ENCODE measurements around the gene CXorf66. TPM values are rescaled to one million over a fixed set of nuclear protein-coding genes. Genes with fewer than 3 reads are reported as not detected.
"Not testable (repeated sequence)": the region's sequence is repeated elsewhere in the genome, so short reads cannot be mapped to it uniquely, and the experiment has no call there.

CXorf66 gene, protein sequence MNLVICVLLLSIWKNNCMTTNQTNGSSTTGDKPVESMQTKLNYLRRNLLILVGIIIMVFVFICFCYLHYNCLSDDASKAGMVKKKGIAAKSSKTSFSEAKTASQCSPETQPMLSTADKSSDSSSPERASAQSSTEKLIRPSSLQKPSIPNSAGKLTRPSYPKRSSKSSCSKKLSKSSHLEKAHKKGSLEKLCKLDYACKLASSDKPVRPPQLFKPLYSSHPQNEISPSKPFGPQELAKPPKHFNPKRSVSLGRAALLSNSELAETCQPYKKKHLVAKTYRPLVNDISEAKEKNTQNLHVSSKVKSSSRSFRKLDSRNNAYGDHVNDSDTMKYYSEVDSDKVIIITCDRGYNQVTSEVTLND
- total RNA-seq (not detected), polyA plus RNA-seq (ENCODE audit: insufficient read depth in 1 of 8, insufficient read length in 8 of 8, low replicate concordance in 1 of 8) (not detected)
- long read RNA-seq, donor 1, result 0 reads
- long read RNA-seq, donor 2, result 0 reads
- long read RNA-seq, donor 3, result 0 reads
- long read RNA-seq, donor 4, result 0 reads
- long read RNA-seq, donor 5, result 0 reads
- long read RNA-seq, donor 6, result 0 reads
- long read RNA-seq, donor 7, result 0 reads
- long read RNA-seq, donor 8, result 0 reads
- long read RNA-seq, donor 9, result 0 reads
- long read RNA-seq, donor 10, result 0 reads
- long read RNA-seq, donor 11, result 0 reads

DNA sequence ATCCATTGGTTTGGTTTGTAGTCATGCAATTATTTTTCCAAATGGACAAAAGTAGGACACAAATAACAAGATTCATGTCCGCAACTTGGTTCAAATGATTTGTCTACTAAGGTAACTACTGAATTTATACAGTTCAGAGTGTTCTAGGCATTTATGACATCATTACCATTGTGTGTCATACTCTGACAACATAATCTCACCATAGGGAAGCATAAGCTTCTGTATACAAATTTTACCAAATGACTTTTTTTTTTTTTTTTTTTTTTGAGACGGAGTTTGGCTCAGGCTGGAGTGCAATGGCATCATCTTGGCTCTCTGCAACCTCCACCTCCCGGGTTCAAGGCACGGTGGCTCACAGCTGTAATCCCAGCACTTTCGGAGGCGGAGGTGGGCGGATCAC, at the start of gene CXorf66:
Gene CXorf66, minus strand, starts transcription at position 101 of the 400 bp plus-strand sequence. Its CDS starts 25 bp downstream, at position 76.
- Histone ChIP-seq H3K36me3 (ENCODE audit: control insufficient read depth, insufficient read depth, low read length) (no peaks in the 10 kb centered on the region), H3K9me3 (replicated peaks; ENCODE audit: control insufficient read depth, low read depth, low read length) (no peaks in the 10 kb centered on the region), H3K4me3 (ENCODE audit: low read length) (no peak within 1 kb of the TSS), H3K27me3 (ENCODE audit: control insufficient read depth, insufficient read depth, low read length) (no peaks in the 10 kb centered on the region), H3K4me1 (ENCODE audit: control insufficient read depth, insufficient read depth, low read length) (no peaks in the 10 kb centered on the region), H3K27ac (ENCODE audit: low read length) (no peak within 1 kb of the TSS)
- WGBS (ENCODE audit: insufficient coverage), result 87% methylated on average over 4 of the region's 7 CpGs
- DNase-seq, result no peak

DNA sequence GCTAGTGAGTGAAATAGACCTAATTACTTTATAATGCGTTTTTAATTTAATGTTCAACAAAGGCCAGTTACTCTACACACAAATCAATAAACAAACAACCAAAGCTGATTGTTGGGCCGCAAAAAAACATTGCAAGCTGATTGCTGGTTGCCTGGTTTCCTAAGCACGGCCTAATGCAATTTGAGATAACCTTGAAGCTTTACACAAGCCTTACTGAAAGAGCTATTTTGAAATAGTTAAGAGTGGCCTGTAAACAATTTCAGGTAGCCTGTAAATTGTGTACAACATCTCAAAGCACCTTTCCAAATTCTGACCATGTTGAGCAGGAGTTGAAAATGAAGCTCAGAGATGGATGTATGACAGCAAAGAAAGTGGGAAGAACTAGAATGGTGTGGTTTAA, 17.5 kb upstream of the CXorf66 start:
- H3K27ac ChIP-seq (ENCODE audit: low read length), result no peak overlapping the region
- no peaks in the 10 kb centered on the region for H3K4me1 ChIP-seq (ENCODE audit: control insufficient read depth, insufficient read depth, low read length)
- no peak for DNase-seq
- H3K27me3 ChIP-seq (ENCODE audit: control insufficient read depth, insufficient read depth, low read length), result no peaks in the 10 kb centered on the region
- no peaks in the 10 kb centered on the region for H3K9me3 ChIP-seq (replicated peaks; ENCODE audit: control insufficient read depth, low read depth, low read length)
- no peak overlapping the region for H3K4me3 ChIP-seq (ENCODE audit: low read length)
- WGBS (ENCODE audit: insufficient coverage), result no CpG with 5 or more reads among the region's 3 CpGs
- no peaks in the 10 kb centered on the region for H3K36me3 ChIP-seq (ENCODE audit: control insufficient read depth, insufficient read depth, low read length)

DNA sequence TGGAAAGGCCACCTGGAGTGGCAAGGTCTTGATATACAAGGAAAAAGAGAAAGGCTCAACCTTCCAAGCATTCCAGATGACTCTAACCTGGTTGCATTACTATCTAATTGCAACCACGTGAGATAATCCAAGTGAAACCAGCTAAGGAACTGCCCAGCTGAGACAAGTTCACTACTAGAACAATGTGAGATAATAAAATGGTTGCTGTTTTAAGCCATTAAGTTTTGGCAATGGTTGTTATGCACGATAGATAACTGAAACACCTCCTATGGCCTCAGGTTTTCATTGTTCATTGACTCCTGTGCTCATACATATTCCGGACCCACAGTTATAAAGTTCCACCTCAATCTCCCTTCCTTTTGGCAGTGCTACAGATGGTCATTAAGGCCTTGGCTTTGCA, 9.2 kb upstream of the CXorf66 start:
- Histone ChIP-seq H3K27me3 (ENCODE audit: control insufficient read depth, insufficient read depth, low read length) (no peaks in the 10 kb centered on the region), H3K4me1 (ENCODE audit: control insufficient read depth, insufficient read depth, low read length) (no peaks in the 10 kb centered on the region), H3K36me3 (ENCODE audit: control insufficient read depth, insufficient read depth, low read length) (no peaks in the 10 kb centered on the region), H3K4me3 (ENCODE audit: low read length) (no peak overlapping the region), H3K27ac (ENCODE audit: low read length) (no peak overlapping the region), H3K9me3 (replicated peaks; ENCODE audit: control insufficient read depth, low read depth, low read length) (peaks cover 2% of the 10 kb centered on the region)
- WGBS (ENCODE audit: insufficient coverage), result 100% methylated on average over 1 of the region's 3 CpGs
- DNase-seq, result no peak

DNA sequence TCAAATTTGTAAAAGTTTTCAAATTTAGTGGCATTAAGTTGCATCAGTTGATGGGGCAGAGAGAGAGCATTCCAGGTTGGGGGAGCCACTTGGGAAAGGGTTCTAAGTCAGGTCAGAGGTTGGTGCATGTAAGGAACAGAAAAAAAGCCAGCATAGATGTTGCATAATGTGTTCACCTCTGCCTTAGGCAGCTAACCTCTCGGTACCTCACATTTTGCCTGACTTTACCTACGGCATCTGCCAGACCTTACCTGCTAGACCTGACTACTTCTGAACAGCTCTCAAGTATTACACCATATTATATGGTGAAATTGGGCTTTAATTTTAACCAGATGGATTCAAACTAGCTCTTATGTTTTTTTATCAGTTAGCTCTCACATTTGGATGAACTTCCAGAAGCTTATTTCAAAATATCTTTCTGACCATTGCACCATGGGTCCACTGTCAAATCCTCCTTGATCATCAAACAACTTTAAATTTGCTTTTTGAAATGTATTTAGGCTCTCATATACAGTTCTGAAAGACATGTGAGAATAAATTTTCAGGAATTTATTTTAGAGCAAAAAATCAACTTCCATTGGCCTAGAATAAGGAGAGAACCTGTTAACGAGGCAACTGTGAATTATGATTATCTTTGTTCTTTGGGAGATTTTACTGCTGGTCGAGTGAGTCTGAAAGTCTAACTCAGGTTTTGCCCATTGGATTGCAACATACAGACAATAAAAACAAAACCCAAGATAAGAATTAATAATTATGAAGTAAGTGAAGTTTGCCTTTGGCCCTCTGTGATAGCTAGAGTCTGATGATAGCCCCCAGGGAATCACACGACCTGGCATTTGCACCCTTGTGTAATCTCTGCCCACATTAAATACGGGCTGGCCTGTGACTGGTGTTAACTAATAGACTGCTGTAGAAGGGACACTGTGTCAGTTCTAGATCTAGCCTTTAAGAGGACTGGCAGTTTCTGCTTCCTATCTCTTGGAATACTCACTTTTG, 7.6 kb upstream of the CXorf66 start:
- DNase-seq, result no peak
- 29% methylated on average over 1 of the region's 6 CpGs for WGBS (ENCODE audit: insufficient coverage)
- no peaks in the 10 kb centered on the region for H3K27me3 ChIP-seq (ENCODE audit: control insufficient read depth, insufficient read depth, low read length)
- peaks cover 2% of the 10 kb centered on the region for H3K9me3 ChIP-seq (replicated peaks; ENCODE audit: control insufficient read depth, low read depth, low read length)
- no peak overlapping the region for H3K27ac ChIP-seq (ENCODE audit: low read length)
- no peaks in the 10 kb centered on the region for H3K4me1 ChIP-seq (ENCODE audit: control insufficient read depth, insufficient read depth, low read length)
- H3K36me3 ChIP-seq (ENCODE audit: control insufficient read depth, insufficient read depth, low read length), result no peaks in the 10 kb centered on the region
- H3K4me3 ChIP-seq (ENCODE audit: low read length), result no peak overlapping the region

DNA sequence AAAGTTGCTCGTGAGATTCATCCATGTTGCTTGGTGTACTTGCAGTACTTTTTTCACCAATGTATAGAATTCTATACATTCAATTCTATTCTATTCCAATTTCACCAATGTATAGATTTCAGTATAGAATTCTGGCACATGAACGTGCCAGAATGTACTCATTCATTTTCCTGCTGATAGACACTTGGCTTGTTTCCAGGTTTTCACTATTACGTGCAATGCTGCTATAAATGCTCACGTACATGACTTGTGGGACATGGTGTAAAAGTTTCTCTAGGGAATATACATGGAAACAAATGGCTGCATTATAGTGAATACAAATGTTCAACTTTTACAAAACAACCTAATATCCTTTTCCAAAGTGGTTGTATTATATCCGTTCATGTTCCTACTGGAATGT, 6.8 kb upstream of the CXorf66 start:
- Histone ChIP-seq H3K4me1 (ENCODE audit: control insufficient read depth, insufficient read depth, low read length) (no peaks in the 10 kb centered on the region), H3K9me3 (replicated peaks; ENCODE audit: control insufficient read depth, low read depth, low read length) (peaks cover 2% of the 10 kb centered on the region), H3K27me3 (ENCODE audit: control insufficient read depth, insufficient read depth, low read length) (no peaks in the 10 kb centered on the region), H3K36me3 (ENCODE audit: control insufficient read depth, insufficient read depth, low read length) (no peaks in the 10 kb centered on the region), H3K4me3 (ENCODE audit: low read length) (no peak overlapping the region), H3K27ac (ENCODE audit: low read length) (no peak overlapping the region)
- DNase-seq, result no peak
- no CpG with 5 or more reads among the region's 5 CpGs for WGBS (ENCODE audit: insufficient coverage)

DNA sequence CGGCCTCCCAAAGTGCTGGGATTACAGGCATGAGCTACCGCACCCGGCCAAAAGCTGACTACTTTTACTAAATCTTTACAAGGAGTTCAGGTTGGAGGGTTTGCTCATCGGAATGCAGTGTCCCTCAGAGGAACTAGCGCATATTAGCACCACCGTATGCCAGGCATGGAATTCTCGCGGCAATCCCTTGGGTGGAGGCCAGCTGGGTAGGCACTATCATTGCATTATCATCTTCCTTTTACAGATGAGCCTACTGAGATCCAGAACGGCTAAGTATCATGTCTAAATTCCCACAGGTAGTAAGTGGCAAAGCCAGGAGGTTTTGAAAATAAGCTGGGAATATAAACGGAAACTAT, 6.1 kb upstream of the CXorf66 start:
- WGBS (ENCODE audit: insufficient coverage), result 49% methylated on average over 4 of the region's 10 CpGs
- Histone ChIP-seq H3K4me3 (ENCODE audit: low read length) (no peak overlapping the region), H3K36me3 (ENCODE audit: control insufficient read depth, insufficient read depth, low read length) (no peaks in the 10 kb centered on the region), H3K27me3 (ENCODE audit: control insufficient read depth, insufficient read depth, low read length) (no peaks in the 10 kb centered on the region), H3K4me1 (ENCODE audit: control insufficient read depth, insufficient read depth, low read length) (no peaks in the 10 kb centered on the region), H3K9me3 (replicated peaks; ENCODE audit: control insufficient read depth, low read depth, low read length) (peaks cover 2% of the 10 kb centered on the region), H3K27ac (ENCODE audit: low read length) (no peak overlapping the region)
- DNase-seq, result no peak

DNA sequence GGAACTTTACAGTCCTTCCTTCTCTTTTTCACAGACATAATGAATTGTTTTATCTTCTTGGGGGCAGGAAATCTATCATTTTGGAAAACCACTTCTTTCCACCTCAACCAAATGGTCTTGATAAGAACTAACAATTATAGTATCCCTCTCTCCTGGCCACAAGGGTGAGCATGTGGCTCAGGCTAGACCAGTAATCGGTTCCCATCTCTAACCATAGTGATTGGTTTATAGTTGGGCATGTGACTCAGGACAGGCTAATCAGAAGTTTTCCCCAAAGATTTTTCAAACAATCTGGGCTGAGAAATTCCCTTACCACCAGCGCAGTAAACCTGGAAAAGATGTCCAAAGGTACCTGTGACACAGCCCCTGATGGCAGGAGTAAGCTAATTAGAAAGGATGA, 4.0 kb upstream of the CXorf66 start:
- no peak overlapping the region for H3K4me3 ChIP-seq (ENCODE audit: low read length)
- no peaks in the 10 kb centered on the region for H3K4me1 ChIP-seq (ENCODE audit: control insufficient read depth, insufficient read depth, low read length)
- no peak overlapping the region for H3K27ac ChIP-seq (ENCODE audit: low read length)
- no peaks in the 10 kb centered on the region for H3K27me3 ChIP-seq (ENCODE audit: control insufficient read depth, insufficient read depth, low read length)
- no peaks in the 10 kb centered on the region for H3K9me3 ChIP-seq (replicated peaks; ENCODE audit: control insufficient read depth, low read depth, low read length)
- WGBS (ENCODE audit: insufficient coverage), result no CpG with 5 or more reads among the region's 2 CpGs
- no peak for DNase-seq
- no peaks in the 10 kb centered on the region for H3K36me3 ChIP-seq (ENCODE audit: control insufficient read depth, insufficient read depth, low read length)

DNA sequence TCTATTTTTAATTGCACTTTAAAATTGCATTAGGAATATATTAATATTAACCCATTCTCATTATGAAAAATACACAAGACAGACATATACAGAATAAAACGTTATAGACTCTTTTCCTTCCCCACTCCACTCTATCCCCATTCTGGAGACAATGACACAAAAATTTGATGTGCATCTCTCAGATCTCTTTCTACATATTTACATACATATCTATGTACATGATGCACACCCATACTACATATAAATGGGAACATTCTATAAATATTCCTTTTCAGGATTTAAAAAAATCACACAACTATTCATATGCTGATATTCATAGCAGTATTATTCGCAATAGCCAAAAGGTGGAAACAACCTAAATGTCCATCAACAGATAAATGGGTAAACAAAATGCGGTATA, 2.4 kb upstream of the CXorf66 start:
- no peak for DNase-seq
- Histone ChIP-seq H3K9me3 (replicated peaks; ENCODE audit: control insufficient read depth, low read depth, low read length) (no peaks in the 10 kb centered on the region), H3K36me3 (ENCODE audit: control insufficient read depth, insufficient read depth, low read length) (no peaks in the 10 kb centered on the region), H3K4me1 (ENCODE audit: control insufficient read depth, insufficient read depth, low read length) (no peaks in the 10 kb centered on the region), H3K27ac (ENCODE audit: low read length) (no peak overlapping the region), H3K27me3 (ENCODE audit: control insufficient read depth, insufficient read depth, low read length) (no peaks in the 10 kb centered on the region), H3K4me3 (ENCODE audit: low read length) (no peak overlapping the region)
- WGBS (ENCODE audit: insufficient coverage), result no CpG with 5 or more reads among the region's 3 CpGs

DNA sequence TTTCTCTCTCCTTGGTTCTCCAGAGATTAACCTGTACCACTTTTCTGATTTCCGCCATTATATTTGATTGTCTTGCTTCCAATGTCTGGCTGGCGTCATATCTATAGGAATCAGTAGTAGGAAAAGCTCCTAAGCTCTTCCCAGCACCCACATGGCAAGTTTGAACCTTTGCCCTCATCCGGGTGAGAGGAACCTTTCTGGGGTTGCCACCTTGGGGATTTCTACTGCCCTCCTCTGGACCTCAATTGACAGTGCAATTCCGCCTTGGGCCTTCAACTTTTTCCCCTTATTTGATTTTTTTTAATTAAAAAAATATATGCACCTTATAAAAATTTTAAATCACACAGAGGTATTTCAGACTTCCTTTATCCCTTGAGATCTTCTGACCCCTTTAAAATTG, 2.0 kb upstream of the CXorf66 start:
- Histone ChIP-seq H3K27me3 (ENCODE audit: control insufficient read depth, insufficient read depth, low read length) (no peaks in the 10 kb centered on the region), H3K4me1 (ENCODE audit: control insufficient read depth, insufficient read depth, low read length) (no peaks in the 10 kb centered on the region), H3K9me3 (replicated peaks; ENCODE audit: control insufficient read depth, low read depth, low read length) (no peaks in the 10 kb centered on the region), H3K36me3 (ENCODE audit: control insufficient read depth, insufficient read depth, low read length) (no peaks in the 10 kb centered on the region), H3K4me3 (ENCODE audit: low read length) (no peak overlapping the region), H3K27ac (ENCODE audit: low read length) (no peak overlapping the region)
- 0% methylated on average over 1 of the region's 4 CpGs for WGBS (ENCODE audit: insufficient coverage)
- DNase-seq, result no peak

DNA sequence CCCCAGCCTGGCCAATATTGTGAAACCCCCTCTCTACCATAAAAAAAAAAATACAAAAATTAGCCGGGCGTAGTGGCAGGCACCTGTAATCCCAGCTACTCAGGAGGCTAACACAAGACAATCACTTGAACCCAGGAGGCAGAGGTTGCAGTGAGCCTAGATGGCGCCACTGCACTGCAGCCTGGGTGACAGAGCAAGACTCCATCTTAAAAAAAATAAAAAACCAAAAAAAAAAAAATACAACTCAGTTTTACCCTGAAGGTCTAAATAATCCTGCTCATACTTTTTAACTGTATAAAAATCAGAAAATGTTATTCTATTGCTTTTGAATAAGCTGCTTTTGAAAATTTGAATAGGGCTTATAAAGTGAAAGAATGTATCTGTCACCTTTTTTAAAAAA, 838 bp upstream of the CXorf66 start:
- DNase-seq; H3K4me3 ChIP-seq (ENCODE audit: low read length); H3K4me1 ChIP-seq (ENCODE audit: control insufficient read depth, insufficient read depth, low read length); H3K36me3 ChIP-seq (ENCODE audit: control insufficient read depth, insufficient read depth, low read length); H3K9me3 ChIP-seq (replicated peaks; ENCODE audit: control insufficient read depth, low read depth, low read length); H3K27ac ChIP-seq (ENCODE audit: low read length); H3K27me3 ChIP-seq (ENCODE audit: control insufficient read depth, insufficient read depth, low read length): not testable (repeated sequence)
- WGBS (ENCODE audit: insufficient coverage), result 60% methylated on average over 1 of the region's 3 CpGs

Measured in muscle of leg (tissue), 16 donors.